Nephron (organoid): ENCODE data around the gene EGFR.
A peak's percentile ranks its signal among the peaks of the same experiment; 100 is the strongest.

Source experiments
- H3K27ac Mint-ChIP-seq, 3 experiments: 2 replicates each; pipeline ENCODE4 v1.8.0; 2020; ENCODE audit warnings: mixed read lengths in 3 of 3, mild to moderate bottlenecking in 2 of 3, moderate library complexity in 1 of 3
- H3K27me3 Mint-ChIP-seq: 2 replicates; pipeline ENCODE4 v1.8.0; 2021; ENCODE audit warnings: low read depth, mild to moderate bottlenecking, moderate library complexity, mixed read lengths
- H3K36me3 Mint-ChIP-seq: 2 replicates; pipeline ENCODE4 v1.8.0; 2020; ENCODE audit warnings: low read depth, mixed read lengths
- H3K4me1 Mint-ChIP-seq: 2 replicates; pipeline ENCODE4 v1.8.0; 2020; ENCODE audit warnings: mixed read lengths
- H3K4me3 Mint-ChIP-seq, 3 experiments: 2 replicates each; pipeline ENCODE4 v1.8.0; 2020; ENCODE audit warnings: mild to moderate bottlenecking in 3 of 3, mixed read lengths in 3 of 3, moderate library complexity in 2 of 3
- H3K9me3 Mint-ChIP-seq: 2 replicates; pipeline ENCODE4 v1.8.0; 2020; ENCODE audit warnings: mixed read lengths
- TF ChIP-seq, protein P1 (sequence below), 3 experiments: fragments of 200-600 bp; sonication (generic); IDR thresholded peaks; one replicate each; pipeline ENCODE4 v1.5.0; 2021; ENCODE audit warnings: antibody characterized with exemption in 3 of 3; ENCODE audit not compliant: unreplicated experiment in 3 of 3

EGFR gene

GRCh38 chr7:55096323-55096722 lies 77.5 kb downstream of the EGFR start:
- Mint-ChIP-seq H3K27ac (peak overlapping the region in 2 of 3 experiments; percentile 27 to 52), H3K4me3 (no peak overlapping the region), H3K36me3 (no peaks in the 10 kb centered on the region), H3K9me3 (no peaks in the 10 kb centered on the region), H3K27me3 (peaks cover 9% of the 10 kb centered on the region), H3K4me1 (peaks cover 82% of the 10 kb centered on the region)
- TF ChIP-seq, protein P1, sequence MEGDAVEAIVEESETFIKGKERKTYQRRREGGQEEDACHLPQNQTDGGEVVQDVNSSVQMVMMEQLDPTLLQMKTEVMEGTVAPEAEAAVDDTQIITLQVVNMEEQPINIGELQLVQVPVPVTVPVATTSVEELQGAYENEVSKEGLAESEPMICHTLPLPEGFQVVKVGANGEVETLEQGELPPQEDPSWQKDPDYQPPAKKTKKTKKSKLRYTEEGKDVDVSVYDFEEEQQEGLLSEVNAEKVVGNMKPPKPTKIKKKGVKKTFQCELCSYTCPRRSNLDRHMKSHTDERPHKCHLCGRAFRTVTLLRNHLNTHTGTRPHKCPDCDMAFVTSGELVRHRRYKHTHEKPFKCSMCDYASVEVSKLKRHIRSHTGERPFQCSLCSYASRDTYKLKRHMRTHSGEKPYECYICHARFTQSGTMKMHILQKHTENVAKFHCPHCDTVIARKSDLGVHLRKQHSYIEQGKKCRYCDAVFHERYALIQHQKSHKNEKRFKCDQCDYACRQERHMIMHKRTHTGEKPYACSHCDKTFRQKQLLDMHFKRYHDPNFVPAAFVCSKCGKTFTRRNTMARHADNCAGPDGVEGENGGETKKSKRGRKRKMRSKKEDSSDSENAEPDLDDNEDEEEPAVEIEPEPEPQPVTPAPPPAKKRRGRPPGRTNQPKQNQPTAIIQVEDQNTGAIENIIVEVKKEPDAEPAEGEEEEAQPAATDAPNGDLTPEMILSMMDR (IDR thresholded peaks at IDR 0.05; ENCODE audit: unreplicated experiment in 3 of 3): no peak

DNA sequence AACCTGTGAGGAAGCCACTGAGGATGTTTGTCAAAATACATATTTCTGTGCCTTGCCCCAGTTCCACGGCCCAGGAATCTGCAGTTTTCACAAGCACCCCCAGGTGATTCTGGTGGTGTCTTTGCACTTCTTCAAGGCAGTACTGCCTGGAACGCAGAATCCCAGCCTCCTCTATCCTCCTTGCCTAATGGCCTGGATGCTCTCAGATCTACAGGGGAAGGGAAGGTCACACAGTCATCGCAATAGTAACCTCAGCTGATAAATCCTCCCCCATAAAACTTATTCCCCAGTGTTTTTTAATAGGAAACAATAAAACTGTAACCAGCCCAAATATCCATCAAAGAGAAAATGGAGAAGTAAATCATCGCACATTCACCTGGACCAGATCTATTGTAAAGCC lies 78.3 kb downstream of the EGFR start:
- TF ChIP-seq, protein P1 (IDR thresholded peaks at IDR 0.05; ENCODE audit: unreplicated experiment in 3 of 3): no peak
- no peaks in the 10 kb centered on the region for H3K36me3 Mint-ChIP-seq
- H3K4me3 Mint-ChIP-seq: no peak overlapping the region
- peaks cover 9% of the 10 kb centered on the region for H3K27me3 Mint-ChIP-seq
- peak overlapping the region in 2 of 3 experiments; percentile 29 to 77 for H3K27ac Mint-ChIP-seq
- peaks cover 82% of the 10 kb centered on the region for H3K4me1 Mint-ChIP-seq
- H3K9me3 Mint-ChIP-seq: no peaks in the 10 kb centered on the region

- peaks cover 9% of the 10 kb centered on the region for H3K27me3 Mint-ChIP-seq
- no peaks in the 10 kb centered on the region for H3K9me3 Mint-ChIP-seq
- H3K36me3 Mint-ChIP-seq: no peaks in the 10 kb centered on the region
- H3K4me3 Mint-ChIP-seq: no peak overlapping the region
- TF ChIP-seq, protein P1 (IDR thresholded peaks at IDR 0.05; ENCODE audit: unreplicated experiment in 3 of 3): no peak
- peak overlapping the region; percentile 28 to 87 (median 77) for H3K27ac Mint-ChIP-seq
- H3K4me1 Mint-ChIP-seq: peaks cover 77% of the 10 kb centered on the region
Measured at GRCh38 chr7:55099066-55099820, 80.4 kb downstream of the EGFR start.

GRCh38 chr7:55099821-55100543 lies 81.2 kb downstream of the EGFR start:
- no peaks in the 10 kb centered on the region for H3K9me3 Mint-ChIP-seq
- no peaks in the 10 kb centered on the region for H3K36me3 Mint-ChIP-seq
- peak overlapping the region; percentile 77 to 91 (median 84) for H3K27ac Mint-ChIP-seq
- TF ChIP-seq, protein P1 (IDR thresholded peaks at IDR 0.05; ENCODE audit: unreplicated experiment in 3 of 3): no peak
- peaks cover 9% of the 10 kb centered on the region for H3K27me3 Mint-ChIP-seq
- peaks cover 77% of the 10 kb centered on the region for H3K4me1 Mint-ChIP-seq
- peak overlapping the region in 1 of 3 experiments; percentile 9 for H3K4me3 Mint-ChIP-seq

DNA sequence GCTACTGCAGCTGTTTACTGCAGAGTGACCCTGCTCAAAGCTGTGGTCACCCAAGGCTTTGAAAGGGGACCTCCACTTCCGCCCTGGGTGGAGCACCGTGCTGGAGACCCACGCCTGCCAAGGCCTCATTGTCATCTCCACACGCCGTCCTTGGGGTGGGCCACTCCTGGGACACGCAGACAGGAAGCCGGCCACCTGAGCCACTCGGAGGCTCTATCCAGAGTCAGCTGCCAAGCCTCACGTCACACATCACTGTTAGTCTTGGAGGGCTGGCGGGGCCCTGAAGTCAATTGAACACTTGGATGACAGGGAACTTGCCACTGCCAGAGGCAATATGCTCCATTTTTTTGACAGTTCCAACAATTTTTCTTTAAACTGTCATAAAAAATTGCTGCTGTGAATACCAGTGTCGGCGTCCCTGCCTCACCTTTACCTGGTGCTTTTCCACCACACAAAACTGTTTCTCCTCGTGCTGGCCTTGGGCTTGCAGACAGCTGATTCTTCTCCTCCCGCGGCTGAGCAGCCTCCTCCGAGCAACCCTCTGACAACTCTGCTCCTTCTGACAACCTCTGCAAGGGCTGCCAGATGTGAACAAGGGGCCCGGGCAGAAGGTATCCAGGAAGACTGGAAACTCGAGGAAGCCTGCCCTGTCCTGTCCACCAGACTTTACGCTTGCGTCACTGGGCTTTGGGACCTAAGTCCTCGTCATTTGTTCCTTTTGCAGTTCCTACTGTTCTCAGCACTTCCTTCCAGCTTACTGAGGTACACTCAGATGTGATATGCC lies 81.9 kb downstream of the EGFR start:
- H3K27ac Mint-ChIP-seq: peak overlapping the region; percentile 77 to 91 (median 84)
- no peaks in the 10 kb centered on the region for H3K9me3 Mint-ChIP-seq
- peak overlapping the region in 1 of 3 experiments; percentile 45 for H3K4me3 Mint-ChIP-seq
- TF ChIP-seq, protein P1 (IDR thresholded peaks at IDR 0.05; ENCODE audit: unreplicated experiment in 3 of 3): no peak
- peaks cover 76% of the 10 kb centered on the region for H3K4me1 Mint-ChIP-seq
- no peaks in the 10 kb centered on the region for H3K36me3 Mint-ChIP-seq
- H3K27me3 Mint-ChIP-seq: peaks cover 6% of the 10 kb centered on the region
